HL-60 (cell line): ENCODE data around the gene MACC1.

Source experiments
- DNase-seq, 2 experiments: peaks; one replicate each; pipeline ENCODE4 v3.0.0-alpha.2; 2010 to 2020; ENCODE audit warnings: low read depth in 1 of 2, low spot score in 1 of 2
- H3K27ac ChIP-seq: fragments of 250-450 bp; sonication (Bioruptor Pico); replicated peaks from 2 replicates; pipeline ENCODE4 v1.5.1; 2020; ENCODE audit warnings: mild to moderate bottlenecking, moderate library complexity
- H3K27me3 ChIP-seq: fragments of 250-450 bp; sonication (Bioruptor Pico); 2 replicates; pipeline ENCODE4 v1.5.1; 2021; ENCODE audit warnings: mild to moderate bottlenecking, moderate library complexity; ENCODE audit not compliant: insufficient read depth, poor library complexity, severe bottlenecking
- H3K4me3 ChIP-seq: replicated peaks from 2 replicates; pipeline ENCODE4 v1.5.1; 2011; ENCODE audit warnings: mild to moderate bottlenecking, control low read depth, low read length; ENCODE audit not compliant: insufficient read depth
- GABPA ChIP-seq: IDR thresholded peaks from 2 replicates; pipeline ENCODE4 v1.6.1; 2012; ENCODE audit warnings: low read depth
- POLR2AphosphoS5 ChIP-seq: IDR thresholded peaks from 2 replicates; pipeline ENCODE4 v1.6.1; 2012; ENCODE audit warnings: low read depth
- SPI1 ChIP-seq: IDR thresholded peaks from 2 replicates; pipeline ENCODE4 v1.6.1; 2012; ENCODE audit warnings: low read depth, mild to moderate bottlenecking, borderline replicate concordance
- TF ChIP-seq, protein P1 (sequence below): IDR thresholded peaks from one replicate; pipeline ENCODE4 v1.5.1; 2011; ENCODE audit warnings: low read length, control low read depth, inconsistent platforms; ENCODE audit not compliant: insufficient read depth
- TF ChIP-seq, protein P2 (sequence below): IDR thresholded peaks from 2 replicates; pipeline ENCODE4 v1.6.1; 2012; ENCODE audit warnings: low read depth; ENCODE audit not compliant: insufficient replicate concordance

The MACC1 gene

DNA sequence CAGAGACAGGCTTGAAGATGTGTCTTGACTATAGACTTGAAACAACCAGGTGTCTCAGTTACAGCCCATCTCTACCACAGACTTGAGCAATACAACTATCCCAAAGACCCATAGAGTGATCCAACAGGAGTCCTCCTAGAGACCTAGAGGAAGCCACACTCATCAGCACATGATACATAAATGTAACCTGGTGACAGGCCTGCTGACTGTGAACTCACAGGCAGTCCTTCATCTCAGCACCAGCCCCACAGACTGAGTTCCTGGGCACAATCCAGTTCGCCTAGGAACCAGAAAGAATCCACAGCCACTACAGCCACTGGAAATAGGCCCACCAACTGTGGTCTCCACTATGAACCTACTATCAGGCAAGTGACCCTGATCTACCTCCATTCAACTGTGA is 121.3 kb downstream of the MACC1 start:
- TF ChIP-seq, protein P1, sequence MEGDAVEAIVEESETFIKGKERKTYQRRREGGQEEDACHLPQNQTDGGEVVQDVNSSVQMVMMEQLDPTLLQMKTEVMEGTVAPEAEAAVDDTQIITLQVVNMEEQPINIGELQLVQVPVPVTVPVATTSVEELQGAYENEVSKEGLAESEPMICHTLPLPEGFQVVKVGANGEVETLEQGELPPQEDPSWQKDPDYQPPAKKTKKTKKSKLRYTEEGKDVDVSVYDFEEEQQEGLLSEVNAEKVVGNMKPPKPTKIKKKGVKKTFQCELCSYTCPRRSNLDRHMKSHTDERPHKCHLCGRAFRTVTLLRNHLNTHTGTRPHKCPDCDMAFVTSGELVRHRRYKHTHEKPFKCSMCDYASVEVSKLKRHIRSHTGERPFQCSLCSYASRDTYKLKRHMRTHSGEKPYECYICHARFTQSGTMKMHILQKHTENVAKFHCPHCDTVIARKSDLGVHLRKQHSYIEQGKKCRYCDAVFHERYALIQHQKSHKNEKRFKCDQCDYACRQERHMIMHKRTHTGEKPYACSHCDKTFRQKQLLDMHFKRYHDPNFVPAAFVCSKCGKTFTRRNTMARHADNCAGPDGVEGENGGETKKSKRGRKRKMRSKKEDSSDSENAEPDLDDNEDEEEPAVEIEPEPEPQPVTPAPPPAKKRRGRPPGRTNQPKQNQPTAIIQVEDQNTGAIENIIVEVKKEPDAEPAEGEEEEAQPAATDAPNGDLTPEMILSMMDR = no peak
- TF ChIP-seq, protein P2, sequence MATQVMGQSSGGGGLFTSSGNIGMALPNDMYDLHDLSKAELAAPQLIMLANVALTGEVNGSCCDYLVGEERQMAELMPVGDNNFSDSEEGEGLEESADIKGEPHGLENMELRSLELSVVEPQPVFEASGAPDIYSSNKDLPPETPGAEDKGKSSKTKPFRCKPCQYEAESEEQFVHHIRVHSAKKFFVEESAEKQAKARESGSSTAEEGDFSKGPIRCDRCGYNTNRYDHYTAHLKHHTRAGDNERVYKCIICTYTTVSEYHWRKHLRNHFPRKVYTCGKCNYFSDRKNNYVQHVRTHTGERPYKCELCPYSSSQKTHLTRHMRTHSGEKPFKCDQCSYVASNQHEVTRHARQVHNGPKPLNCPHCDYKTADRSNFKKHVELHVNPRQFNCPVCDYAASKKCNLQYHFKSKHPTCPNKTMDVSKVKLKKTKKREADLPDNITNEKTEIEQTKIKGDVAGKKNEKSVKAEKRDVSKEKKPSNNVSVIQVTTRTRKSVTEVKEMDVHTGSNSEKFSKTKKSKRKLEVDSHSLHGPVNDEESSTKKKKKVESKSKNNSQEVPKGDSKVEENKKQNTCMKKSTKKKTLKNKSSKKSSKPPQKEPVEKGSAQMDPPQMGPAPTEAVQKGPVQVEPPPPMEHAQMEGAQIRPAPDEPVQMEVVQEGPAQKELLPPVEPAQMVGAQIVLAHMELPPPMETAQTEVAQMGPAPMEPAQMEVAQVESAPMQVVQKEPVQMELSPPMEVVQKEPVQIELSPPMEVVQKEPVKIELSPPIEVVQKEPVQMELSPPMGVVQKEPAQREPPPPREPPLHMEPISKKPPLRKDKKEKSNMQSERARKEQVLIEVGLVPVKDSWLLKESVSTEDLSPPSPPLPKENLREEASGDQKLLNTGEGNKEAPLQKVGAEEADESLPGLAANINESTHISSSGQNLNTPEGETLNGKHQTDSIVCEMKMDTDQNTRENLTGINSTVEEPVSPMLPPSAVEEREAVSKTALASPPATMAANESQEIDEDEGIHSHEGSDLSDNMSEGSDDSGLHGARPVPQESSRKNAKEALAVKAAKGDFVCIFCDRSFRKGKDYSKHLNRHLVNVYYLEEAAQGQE = no peak
- TF ChIP-seq GABPA = no peak
- TF ChIP-seq POLR2AphosphoS5 = no peak
- TF ChIP-seq SPI1 = no peak
- Histone ChIP-seq H3K4me3 (no peak overlapping the region), H3K27ac (no peak overlapping the region), H3K27me3 (no peaks in the 10 kb centered on the region)
- no peak for DNase-seq

DNA sequence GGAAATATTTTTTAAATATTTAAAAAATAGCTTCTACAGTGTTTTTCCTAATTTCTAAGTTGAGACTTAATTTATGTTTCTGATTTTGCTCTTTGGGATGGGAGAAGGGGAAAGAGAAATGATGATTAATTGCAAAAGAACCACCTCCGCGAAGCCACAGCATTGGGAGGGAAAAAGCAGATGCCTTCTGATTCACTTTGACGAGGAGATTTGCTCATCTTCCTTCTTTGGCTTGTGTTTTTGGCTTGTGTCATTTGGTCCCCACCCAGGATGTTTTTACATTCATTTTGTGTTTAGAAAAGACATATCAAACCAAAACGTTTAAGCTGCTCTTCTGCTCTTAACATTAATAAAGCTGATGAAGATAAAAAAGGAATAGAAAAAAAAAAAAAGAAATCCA is 121.7 kb downstream of the MACC1 start:
- no peaks in the 10 kb centered on the region for H3K27me3 ChIP-seq
- no peak overlapping the region for H3K27ac ChIP-seq
- DNase-seq = no peak

DNA sequence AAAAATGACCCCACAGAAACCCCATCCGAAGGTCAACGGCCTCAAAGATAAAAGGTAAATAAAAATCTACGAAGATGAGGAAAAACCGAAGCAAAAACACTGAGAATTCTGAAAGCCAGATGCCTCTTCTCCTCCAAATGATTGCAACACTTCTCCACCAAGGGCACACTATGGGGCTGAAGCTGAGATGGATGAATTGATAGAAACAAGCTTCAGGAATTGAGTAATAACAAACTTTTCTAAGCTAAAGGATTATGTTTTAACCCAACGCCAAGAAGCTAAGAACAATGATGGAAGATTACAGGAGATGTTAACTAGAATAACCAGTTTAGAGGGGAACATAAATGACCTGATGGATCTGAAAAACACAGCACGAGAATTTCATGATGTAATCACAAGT is 127.8 kb downstream of the MACC1 start:
- Histone ChIP-seq H3K27ac (no peak overlapping the region), H3K4me3 (no peak overlapping the region), H3K27me3 (no peaks in the 10 kb centered on the region)
- DNase-seq = no peak
- TF ChIP-seq, protein P2 = no peak
- TF ChIP-seq POLR2AphosphoS5 = no peak
- no peak for TF ChIP-seq GABPA
- TF ChIP-seq, protein P1 = no peak
- no peak for TF ChIP-seq SPI1

More for the DNA sequence above, 121.7 kb downstream of the MACC1 start:
- no peak overlapping the region for H3K4me3 ChIP-seq
- TF ChIP-seq, protein P1 = no peak
- TF ChIP-seq POLR2AphosphoS5 (no peak), SPI1 (no peak), GABPA (no peak)
- TF ChIP-seq, protein P2 = no peak
